Suprapubic skin (tissue), 3 donors: ENCODE data around the gene GPALPP1.

Experiments
- CTCF ChIP-seq, 2 donors: fragments of 200-600 bp in 1 of 2; fragments of 450-650 bp in 1 of 2; sonication (generic) in 1 of 2; IDR thresholded peaks; one replicate each; pipeline ENCODE4 v1.5.1; 2016 to 2019; ENCODE audit warnings: antibody characterized with exemption in 2 of 2, mild to moderate bottlenecking in 1 of 2, moderate library complexity in 1 of 2
- POLR2AphosphoS5 ChIP-seq, 3 donors: sonication (generic); formaldehyde crosslinking; IDR thresholded peaks; one replicate each; pipeline ENCODE4 v1.6.1; 2017; ENCODE audit warnings: antibody characterized with exemption in 3 of 3

- TF ChIP-seq CTCF (IDR thresholded peaks at IDR 0.05) = no peak
- no peak for TF ChIP-seq POLR2AphosphoS5 (IDR thresholded peaks at IDR 0.05)
Observed at GRCh38 chr13:45036206-45036605, 46.9 kb downstream of the GPALPP1 start.
